GM12892 (cell line): Measurements from ENCODE around the gene SZT2.

ENCODE experiments used
- POLR2A ChIP-seq: IDR thresholded peaks from 2 replicates; pipeline ENCODE4 v1.6.1; 2011; ENCODE audit warnings: low read depth, low read length, control low read depth
- POLR2AphosphoS5 ChIP-seq: IDR thresholded peaks from 2 replicates; pipeline ENCODE4 v1.6.1; 2011; ENCODE audit warnings: low read depth, low read length, control low read depth
- TAF1 ChIP-seq: IDR thresholded peaks from 2 replicates; pipeline ENCODE4 v1.6.1; 2011; ENCODE audit warnings: low read depth, mild to moderate bottlenecking, control low read depth, low read length, borderline replicate concordance

- no peak for TF ChIP-seq TAF1
- no peak for TF ChIP-seq POLR2AphosphoS5
- no peak for TF ChIP-seq POLR2A
These were observed 37.4 kb upstream of the SZT2 start for GRCh38 chr1:43352351-43352705.
